Esophagus muscularis mucosa (tissue), 4 donors: ENCODE results near the gene KRTAP5-2. TPM values are rescaled to one million over a fixed set of nuclear protein-coding genes. Genes with fewer than 3 reads are reported as not detected.
A peak's percentile ranks its signal among the peaks of the same experiment; 100 is the strongest.

Experiments
- DNase-seq: peaks from one replicate; pipeline ENCODE4 v3.0.0-alpha.2; 2017; ENCODE audit errors: extremely low spot score
- H3K27ac ChIP-seq, 4 donors: fragments of 200-600 bp; sonication (generic); replicated peaks in 1 of 4; 1 replicate in 3 of 4; 2 replicates in 1 of 4; pipeline ENCODE4 v1.5.1; 2016 to 2019; ENCODE audit warnings: mild to moderate bottlenecking in 1 of 4
- H3K27me3 ChIP-seq, 4 donors: fragments of 200-600 bp; sonication (generic); one replicate each; pipeline versions ENCODE4 v1.5.1 to v1.6.0; 2016 to 2019
- H3K36me3 ChIP-seq, 4 donors: fragments of 200-600 bp; sonication (generic); one replicate each; pipeline ENCODE4 v1.5.1; 2016 to 2019
- H3K4me1 ChIP-seq, 4 donors: fragments of 200-600 bp; sonication (generic); one replicate each; pipeline ENCODE4 v1.5.1; 2016 to 2019
- H3K4me3 ChIP-seq, 4 donors: fragments of 200-600 bp; sonication (generic); 1 replicate in 2 of 4; 2 replicates in 2 of 4; pipeline ENCODE4 v1.5.1; 2016 to 2019; ENCODE audit warnings: mild to moderate bottlenecking in 4 of 4, moderate library complexity in 1 of 4
- H3K9me3 ChIP-seq, 4 donors: fragments of 200-600 bp; sonication (generic); 1 replicate in 3 of 4; 2 replicates in 1 of 4; pipeline ENCODE4 v1.5.1; 2016 to 2019
- EP300 ChIP-seq: sonication (generic); formaldehyde crosslinking; IDR thresholded peaks from one replicate; pipeline ENCODE4 v1.6.1; 2017; ENCODE audit warnings: antibody characterized with exemption
- POLR2A ChIP-seq: fragments of 450-650 bp; IDR thresholded peaks from one replicate; pipeline ENCODE4 v1.6.1; 2017; ENCODE audit warnings: antibody characterized with exemption, moderate library complexity, mild to moderate bottlenecking, low read depth
- POLR2AphosphoS5 ChIP-seq, 2 donors: sonication (generic); formaldehyde crosslinking; IDR thresholded peaks; one replicate each; pipeline ENCODE4 v1.6.1; 2017; ENCODE audit warnings: antibody characterized with exemption in 2 of 2
- WGBS: methylation state at CpG from one replicate; pipeline ENCODE4 v1.1.5; 2018; 5-methylcytosine and 5-hydroxymethylcytosine counted together
- intact Hi-C: fragments of 100-400 bp; cut with DNase I; formaldehyde crosslinking; loops from one replicate; pipeline ENCODE4 v1.15.1; 2023
- total RNA-seq, 4 donors: library from RNA; depleted of rRNA; stranded (reverse); fragments of >200 nt; gene quantifications; one replicate each; pipeline versions ENCODE4 v1.1.0 to v1.2.1, GENCODE V29; 2016
- TF ChIP-seq, protein P1 (sequence below), 3 experiments: fragments of 200-600 bp in 2 of 3; fragments of 450-650 bp in 1 of 3; sonication (generic) in 2 of 3; IDR thresholded peaks; one replicate each; pipeline ENCODE4 v1.5.1; 2017 to 2019; ENCODE audit warnings: antibody characterized with exemption in 3 of 3, mild to moderate bottlenecking in 2 of 3, moderate library complexity in 1 of 3

The KRTAP5-2 gene
- total RNA-seq, 4 donors from 2014 or later: not detected

DNA sequence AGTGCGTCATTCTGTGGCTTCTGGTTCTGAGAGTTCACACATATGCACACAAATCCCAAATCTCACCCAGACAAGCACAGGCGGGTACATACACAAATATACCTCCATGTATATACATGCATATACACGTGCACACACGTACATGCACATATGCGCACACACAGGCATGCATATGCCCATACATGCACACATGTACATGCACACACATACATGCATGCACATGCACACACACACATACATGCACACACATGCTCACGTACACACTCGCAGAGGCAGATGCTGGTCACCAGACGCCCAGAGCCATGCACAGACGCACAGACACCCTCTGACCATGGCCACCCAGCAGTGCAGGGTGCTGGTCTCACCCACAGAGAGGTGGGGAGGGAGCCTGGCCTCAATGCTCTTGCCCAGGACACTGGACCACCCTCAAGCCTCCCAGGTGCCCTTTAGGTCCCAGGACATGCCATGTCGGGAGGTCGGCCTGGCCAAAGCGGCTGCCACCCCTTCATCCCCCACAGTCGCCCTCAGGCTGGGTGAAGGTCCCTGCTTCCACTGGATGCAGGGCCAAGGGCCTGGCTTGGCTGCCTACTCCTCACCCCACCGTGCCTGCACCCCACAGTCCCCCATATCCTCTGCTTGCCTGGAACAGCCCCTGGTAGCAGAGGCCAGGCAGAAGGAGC, 35.5 kb downstream of the KRTAP5-2 start:
- Histone ChIP-seq H3K9me3 (no peaks in the 10 kb centered on the region), H3K27ac (peak overlapping the region in 1 of 4 donors; percentile 82), H3K27me3 (no peaks in the 10 kb centered on the region), H3K4me3 (no peak overlapping the region), H3K36me3 (peaks cover 0 to 60% (median 33%) of the 10 kb centered on the region in 4 donors), H3K4me1 (peaks cover 47 to 82% (median 55%) of the 10 kb centered on the region in 4 donors)
- intact Hi-C loops: no loop called here
- 92% methylated on average over 13 of the region's 14 CpGs for WGBS
- DNase-seq: no peak
- TF ChIP-seq, protein P1, sequence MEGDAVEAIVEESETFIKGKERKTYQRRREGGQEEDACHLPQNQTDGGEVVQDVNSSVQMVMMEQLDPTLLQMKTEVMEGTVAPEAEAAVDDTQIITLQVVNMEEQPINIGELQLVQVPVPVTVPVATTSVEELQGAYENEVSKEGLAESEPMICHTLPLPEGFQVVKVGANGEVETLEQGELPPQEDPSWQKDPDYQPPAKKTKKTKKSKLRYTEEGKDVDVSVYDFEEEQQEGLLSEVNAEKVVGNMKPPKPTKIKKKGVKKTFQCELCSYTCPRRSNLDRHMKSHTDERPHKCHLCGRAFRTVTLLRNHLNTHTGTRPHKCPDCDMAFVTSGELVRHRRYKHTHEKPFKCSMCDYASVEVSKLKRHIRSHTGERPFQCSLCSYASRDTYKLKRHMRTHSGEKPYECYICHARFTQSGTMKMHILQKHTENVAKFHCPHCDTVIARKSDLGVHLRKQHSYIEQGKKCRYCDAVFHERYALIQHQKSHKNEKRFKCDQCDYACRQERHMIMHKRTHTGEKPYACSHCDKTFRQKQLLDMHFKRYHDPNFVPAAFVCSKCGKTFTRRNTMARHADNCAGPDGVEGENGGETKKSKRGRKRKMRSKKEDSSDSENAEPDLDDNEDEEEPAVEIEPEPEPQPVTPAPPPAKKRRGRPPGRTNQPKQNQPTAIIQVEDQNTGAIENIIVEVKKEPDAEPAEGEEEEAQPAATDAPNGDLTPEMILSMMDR (IDR thresholded peaks at IDR 0.05): no peak
- TF ChIP-seq EP300 (no peak), POLR2AphosphoS5 (IDR thresholded peaks at IDR 0.05) (no peak), POLR2A (no peak)

DNA sequence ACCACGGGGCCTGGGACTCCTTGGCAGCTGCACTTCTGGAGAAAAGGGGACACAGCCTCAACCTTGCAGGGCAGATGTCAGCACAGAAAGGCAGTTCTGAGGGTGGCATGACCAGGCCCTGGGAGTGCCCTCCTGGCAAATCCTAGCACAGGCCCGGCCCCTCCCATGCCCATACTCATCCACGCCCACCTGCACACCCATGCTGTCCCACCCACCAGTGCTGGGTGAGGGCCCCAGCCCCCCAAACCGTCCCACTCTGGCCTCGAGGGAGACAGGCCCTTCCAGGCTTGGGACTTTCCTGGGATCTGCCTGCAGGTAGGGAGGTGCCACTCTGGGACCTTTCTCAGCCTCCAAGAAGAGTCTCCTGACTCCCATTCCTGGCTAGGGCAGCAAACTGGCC, 36.1 kb downstream of the KRTAP5-2 start:
- TF ChIP-seq POLR2A (no peak), POLR2AphosphoS5 (IDR thresholded peaks at IDR 0.05) (no peak), EP300 (no peak)
- TF ChIP-seq, protein P1 (IDR thresholded peaks at IDR 0.05): no peak
- H3K4me3 ChIP-seq: no peak overlapping the region
- 92% methylated on average over 2 of the region's 5 CpGs for WGBS
- intact Hi-C loops: no loop called here
- peaks cover 0 to 66% (median 40%) of the 10 kb centered on the region in 4 donors for H3K36me3 ChIP-seq
- H3K27ac ChIP-seq: peak overlapping the region in 1 of 4 donors; percentile 98
- H3K27me3 ChIP-seq: no peaks in the 10 kb centered on the region
- no peaks in the 10 kb centered on the region for H3K9me3 ChIP-seq
- peaks cover 49 to 83% (median 55%) of the 10 kb centered on the region in 4 donors for H3K4me1 ChIP-seq
- no peak for DNase-seq

DNA sequence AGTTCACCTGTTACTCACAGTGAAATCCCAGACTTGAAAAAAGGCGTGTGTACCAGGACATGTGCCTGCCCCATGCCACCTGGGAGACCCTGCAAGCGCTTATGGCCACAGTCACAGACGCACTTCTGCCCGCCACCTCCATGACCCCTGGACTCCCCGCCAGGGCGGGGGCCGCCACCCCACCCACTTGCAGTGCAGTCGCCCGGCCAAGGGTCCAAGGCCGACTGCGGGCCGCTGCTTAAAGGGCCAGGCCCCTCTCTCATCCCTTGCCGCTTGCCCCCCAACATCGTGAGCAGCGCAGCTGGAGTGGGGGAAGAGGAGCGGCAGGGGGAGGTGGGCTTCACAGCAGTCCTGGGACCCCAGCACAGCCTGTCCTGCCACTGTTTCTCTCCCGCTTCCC, 36.8 kb downstream of the KRTAP5-2 start:
- intact Hi-C loops: no loop called here
- Histone ChIP-seq H3K4me3 (no peak overlapping the region), H3K27me3 (no peaks in the 10 kb centered on the region), H3K27ac (peak overlapping the region in 3 of 4 donors; percentile 90 to 98 (median 98)), H3K9me3 (no peaks in the 10 kb centered on the region), H3K4me1 (peaks cover 49 to 76% (median 54%) of the 10 kb centered on the region in 4 donors), H3K36me3 (peaks cover 0 to 68% (median 42%) of the 10 kb centered on the region in 4 donors)
- no peak for TF ChIP-seq EP300
- TF ChIP-seq POLR2A: no peak
- TF ChIP-seq, protein P1 (IDR thresholded peaks at IDR 0.05): no peak
- TF ChIP-seq POLR2AphosphoS5 (IDR thresholded peaks at IDR 0.05): no peak
- no peak for DNase-seq
- WGBS: 84% methylated on average over 14 of the region's 17 CpGs

DNA sequence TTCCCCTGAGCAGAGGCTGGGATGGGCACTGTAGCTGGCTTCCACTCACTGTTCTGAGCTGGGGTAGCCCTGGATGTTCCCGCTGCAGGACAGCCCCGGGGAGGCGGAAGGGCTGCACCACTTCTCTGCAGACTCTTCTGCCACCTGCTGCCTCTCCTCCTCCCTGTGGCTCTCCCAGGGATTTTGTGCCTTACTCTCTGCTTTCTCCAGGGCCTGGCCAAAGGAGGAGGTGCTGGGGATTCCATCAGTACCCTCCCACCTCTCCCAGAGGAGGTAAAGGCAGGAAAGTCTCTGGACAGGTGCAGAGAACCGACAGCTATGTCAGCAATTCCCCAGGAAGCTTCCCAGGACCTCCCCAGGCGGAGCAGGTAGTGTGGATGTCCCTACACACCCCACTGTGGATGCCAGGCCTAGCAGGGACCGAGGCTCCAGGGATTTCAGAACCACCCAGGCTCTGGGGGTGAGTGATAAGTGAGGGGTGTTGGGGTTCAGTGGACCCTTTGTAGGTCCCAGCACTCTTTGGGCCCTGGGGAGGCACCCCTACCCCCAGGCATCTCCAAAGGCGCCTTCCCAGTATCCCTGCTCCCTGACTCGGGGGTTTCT, 37.3 kb downstream of the KRTAP5-2 start:
- Histone ChIP-seq H3K4me1 (peaks cover 49 to 71% (median 54%) of the 10 kb centered on the region in 4 donors), H3K36me3 (peaks cover 0 to 70% (median 46%) of the 10 kb centered on the region in 4 donors), H3K4me3 (no peak overlapping the region), H3K27me3 (no peaks in the 10 kb centered on the region), H3K27ac (peak overlapping the region; percentile 90 to 98 (median 98)), H3K9me3 (no peaks in the 10 kb centered on the region)
- 81% methylated on average over 6 of the region's 8 CpGs for WGBS
- intact Hi-C loops: no loop called here
- DNase-seq: no peak
- no peak for TF ChIP-seq POLR2AphosphoS5 (IDR thresholded peaks at IDR 0.05)
- TF ChIP-seq POLR2A: no peak
- TF ChIP-seq, protein P1 (IDR thresholded peaks at IDR 0.05): peak in 1 of 3 experiments; percentile 17
- no peak for TF ChIP-seq EP300
